ENCODE data around the gene THSD7A.

GRCh38 chr7:11819271-11819670, 12.7 kb downstream of the THSD7A start:
- TF ChIP-seq, protein P1, sequence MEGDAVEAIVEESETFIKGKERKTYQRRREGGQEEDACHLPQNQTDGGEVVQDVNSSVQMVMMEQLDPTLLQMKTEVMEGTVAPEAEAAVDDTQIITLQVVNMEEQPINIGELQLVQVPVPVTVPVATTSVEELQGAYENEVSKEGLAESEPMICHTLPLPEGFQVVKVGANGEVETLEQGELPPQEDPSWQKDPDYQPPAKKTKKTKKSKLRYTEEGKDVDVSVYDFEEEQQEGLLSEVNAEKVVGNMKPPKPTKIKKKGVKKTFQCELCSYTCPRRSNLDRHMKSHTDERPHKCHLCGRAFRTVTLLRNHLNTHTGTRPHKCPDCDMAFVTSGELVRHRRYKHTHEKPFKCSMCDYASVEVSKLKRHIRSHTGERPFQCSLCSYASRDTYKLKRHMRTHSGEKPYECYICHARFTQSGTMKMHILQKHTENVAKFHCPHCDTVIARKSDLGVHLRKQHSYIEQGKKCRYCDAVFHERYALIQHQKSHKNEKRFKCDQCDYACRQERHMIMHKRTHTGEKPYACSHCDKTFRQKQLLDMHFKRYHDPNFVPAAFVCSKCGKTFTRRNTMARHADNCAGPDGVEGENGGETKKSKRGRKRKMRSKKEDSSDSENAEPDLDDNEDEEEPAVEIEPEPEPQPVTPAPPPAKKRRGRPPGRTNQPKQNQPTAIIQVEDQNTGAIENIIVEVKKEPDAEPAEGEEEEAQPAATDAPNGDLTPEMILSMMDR (IDR thresholded peaks at IDR 0.05; ENCODE audit: control extremely low read depth in 1 of 3, insufficient read depth in 1 of 3, low read depth in 1 of 3, low read length in 3 of 3), result no peak
- TF ChIP-seq EGR1 (IDR thresholded peaks at IDR 0.05; ENCODE audit: borderline replicate concordance, low read depth, low read length), result no peak
- no peak for TF ChIP-seq TAF7 (optimal IDR thresholded peaks at IDR 0.05; ENCODE audit: borderline replicate concordance, low read depth, low read length)
- no peak for TF ChIP-seq POLR2A (IDR thresholded peaks at IDR 0.05; ENCODE audit: control extremely low read depth in 1 of 2, low read depth in 2 of 2, low read length in 2 of 2)
- no peak for TF ChIP-seq POLR2AphosphoS5 (IDR thresholded peaks at IDR 0.05; ENCODE audit: low read depth, low read length)
- TF ChIP-seq SP2 (IDR thresholded peaks at IDR 0.05; ENCODE audit: low read length), result no peak
- TF ChIP-seq EP300 (IDR thresholded peaks at IDR 0.05; ENCODE audit: borderline replicate concordance in 1 of 2, low read depth in 2 of 2, low read length in 2 of 2), result no peak
- TF ChIP-seq EZH2 (IDR thresholded peaks at IDR 0.05; ENCODE audit: low read depth, low read length, severe bottlenecking), result no peak
- TF ChIP-seq RXRA (IDR thresholded peaks at IDR 0.05; ENCODE audit: insufficient read depth, low read depth, low read length), result no peak
- TF ChIP-seq RFX5 (IDR thresholded peaks at IDR 0.05; ENCODE audit: borderline replicate concordance, low read depth, low read length), result no peak
- TF ChIP-seq RAD21 (IDR thresholded peaks at IDR 0.05 in 1 of 2, conservative IDR thresholded peaks at IDR 0.05 in 1 of 2; ENCODE audit: low read depth in 2 of 2, low read length in 2 of 2), result no peak
- no peak for TF ChIP-seq RNF2 (IDR thresholded peaks at IDR 0.05; ENCODE audit: borderline replicate concordance, low read depth, low read length, missing control alignments, poor library complexity, severe bottlenecking)
- no peak for TF ChIP-seq NRF1 (IDR thresholded peaks at IDR 0.05; ENCODE audit: low read depth, low read length)

Data from H1 (cell line).